Stomach smooth muscle (tissue), 2 donors: Measurements from ENCODE around the gene EPB41L4B.

ENCODE experiments used
- H3K27ac ChIP-seq: one replicate; pipeline ENCODE4 v1.7.0; 2013; ENCODE audit warnings: mild to moderate bottlenecking, low read length, inconsistent platforms
- H3K27me3 ChIP-seq, 2 donors: one replicate each; pipeline ENCODE4 v1.7.0; 2013; ENCODE audit warnings: low read length in 2 of 2; ENCODE audit not compliant: insufficient read depth in 2 of 2, control insufficient read depth in 1 of 2
- H3K36me3 ChIP-seq, 2 donors: one replicate each; pipeline ENCODE4 v1.7.0; 2013; ENCODE audit warnings: low read length in 2 of 2; ENCODE audit not compliant: control insufficient read depth in 2 of 2, insufficient read depth in 2 of 2
- H3K4me1 ChIP-seq: one replicate; pipeline ENCODE4 v1.7.0; 2013; ENCODE audit warnings: low read length; ENCODE audit not compliant: control insufficient read depth, insufficient read depth
- H3K4me3 ChIP-seq, 2 donors: one replicate each; pipeline ENCODE4 v1.7.0; 2013; ENCODE audit warnings: low read length in 2 of 2
- H3K9ac ChIP-seq, 2 donors: one replicate each; pipeline ENCODE4 v1.7.0; 2013; ENCODE audit warnings: low read length in 2 of 2, mild to moderate bottlenecking in 1 of 2
- H3K9me3 ChIP-seq, 2 donors: one replicate each; pipeline ENCODE4 v1.7.0; 2013; ENCODE audit warnings: low read length in 2 of 2; ENCODE audit not compliant: control insufficient read depth in 2 of 2
- donor health status: healthy.
- donor health status: Pancreatic carcinoma.

Gene EPB41L4B

DNA sequence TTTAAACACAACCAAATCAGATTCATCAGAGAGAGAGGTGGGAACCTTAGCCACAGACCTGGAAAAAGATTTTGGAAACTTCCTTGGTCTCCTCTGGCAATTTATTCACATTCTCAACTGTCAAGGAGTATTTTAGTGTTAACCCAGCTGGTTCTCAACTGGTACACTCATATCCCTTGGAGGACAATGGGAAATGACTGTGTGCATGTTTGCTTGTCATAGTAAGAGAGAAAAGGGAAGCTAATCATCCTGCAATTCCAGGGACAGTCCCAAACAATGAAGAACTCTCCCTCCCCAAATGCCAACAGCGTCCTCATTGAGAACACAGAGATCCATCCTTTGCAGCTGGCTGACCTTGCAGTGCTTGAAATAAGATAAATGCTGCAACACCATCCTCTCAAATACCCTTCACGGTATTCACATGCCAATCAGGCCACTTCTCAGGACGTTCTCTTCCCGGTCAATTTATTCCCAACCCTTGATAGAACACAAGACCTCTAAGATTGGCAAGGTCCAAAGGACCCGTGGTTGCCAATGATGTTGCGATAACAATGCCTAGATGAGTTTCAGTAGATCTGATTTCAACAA lies 75.5 kb downstream of the EPB41L4B start:
- Histone ChIP-seq H3K36me3 (no peaks in the 10 kb centered on the region), H3K27ac (no peak overlapping the region), H3K9ac (no peak overlapping the region), H3K4me3 (no peak overlapping the region), H3K9me3 (no peaks in the 10 kb centered on the region), H3K4me1 (peaks cover 3% of the 10 kb centered on the region), H3K27me3 (no peaks in the 10 kb centered on the region)

DNA sequence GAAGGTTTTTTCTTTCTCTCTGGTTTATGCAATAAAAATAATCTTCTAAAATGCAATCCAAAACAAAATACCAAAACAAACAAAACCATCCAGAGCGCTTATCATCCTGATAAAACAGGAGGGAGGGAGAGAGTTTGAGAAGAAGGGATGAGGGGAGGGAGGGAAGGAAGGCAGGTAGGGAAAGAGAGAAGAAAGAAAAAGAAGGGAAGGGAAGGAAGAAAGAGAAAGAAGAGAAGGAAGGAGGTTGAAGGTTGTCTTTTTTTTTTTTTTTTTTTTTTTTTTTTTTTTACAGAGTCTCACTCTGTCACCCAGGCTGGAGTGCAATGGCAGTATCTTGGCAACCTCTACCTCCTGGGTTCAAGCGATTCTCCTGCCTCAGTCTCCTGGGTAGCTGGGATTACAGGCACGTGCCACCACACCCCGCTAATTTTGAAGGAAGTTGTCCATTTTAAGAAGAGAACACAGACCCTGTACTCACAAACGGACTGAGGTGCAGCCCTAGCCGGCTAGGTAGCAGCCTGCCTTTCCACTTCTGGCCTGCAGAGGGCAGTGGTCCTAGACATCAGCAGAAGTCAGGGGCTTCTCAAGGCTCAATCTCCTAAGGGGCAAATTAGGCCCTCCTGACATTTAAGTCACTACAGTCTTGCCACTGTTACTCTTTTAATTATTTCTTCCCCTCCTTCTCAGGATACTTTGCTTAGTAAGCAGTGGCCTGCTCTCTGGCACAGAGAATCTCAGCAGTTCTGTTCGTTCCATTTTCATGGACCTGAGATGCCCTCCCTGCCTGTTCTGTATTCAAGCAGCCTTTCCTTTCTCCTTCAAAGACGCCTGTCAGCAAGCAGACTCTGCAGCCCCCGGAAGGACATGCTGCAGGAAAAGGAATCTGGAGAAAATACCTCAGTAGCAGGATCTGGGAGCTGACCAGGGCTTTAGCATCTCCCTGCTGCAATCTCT lies 76.4 kb downstream of the EPB41L4B start:
- Histone ChIP-seq H3K36me3 (no peaks in the 10 kb centered on the region), H3K9me3 (no peaks in the 10 kb centered on the region), H3K27ac (no peak overlapping the region), H3K4me3 (no peak overlapping the region), H3K9ac (no peak overlapping the region), H3K27me3 (no peaks in the 10 kb centered on the region), H3K4me1 (peaks cover 3% of the 10 kb centered on the region)

GRCh38 chr9:109242741-109243140 lies 78.1 kb downstream of the EPB41L4B start:
- H3K4me1 ChIP-seq = peaks cover 3% of the 10 kb centered on the region
- no peaks in the 10 kb centered on the region for H3K27me3 ChIP-seq
- no peak overlapping the region for H3K9ac ChIP-seq
- H3K27ac ChIP-seq = no peak overlapping the region
- no peaks in the 10 kb centered on the region for H3K9me3 ChIP-seq
- H3K4me3 ChIP-seq = no peak overlapping the region
- H3K36me3 ChIP-seq = no peaks in the 10 kb centered on the region

- H3K27ac ChIP-seq = no peak overlapping the region
- no peaks in the 10 kb centered on the region for H3K27me3 ChIP-seq
- no peak overlapping the region for H3K9ac ChIP-seq
- H3K4me3 ChIP-seq = no peak overlapping the region
- H3K9me3 ChIP-seq = no peaks in the 10 kb centered on the region
- H3K4me1 ChIP-seq = peaks cover 3% of the 10 kb centered on the region
- H3K36me3 ChIP-seq = no peaks in the 10 kb centered on the region
These were observed 78.8 kb downstream of the EPB41L4B start for GRCh38 chr9:109242014-109242413.

DNA sequence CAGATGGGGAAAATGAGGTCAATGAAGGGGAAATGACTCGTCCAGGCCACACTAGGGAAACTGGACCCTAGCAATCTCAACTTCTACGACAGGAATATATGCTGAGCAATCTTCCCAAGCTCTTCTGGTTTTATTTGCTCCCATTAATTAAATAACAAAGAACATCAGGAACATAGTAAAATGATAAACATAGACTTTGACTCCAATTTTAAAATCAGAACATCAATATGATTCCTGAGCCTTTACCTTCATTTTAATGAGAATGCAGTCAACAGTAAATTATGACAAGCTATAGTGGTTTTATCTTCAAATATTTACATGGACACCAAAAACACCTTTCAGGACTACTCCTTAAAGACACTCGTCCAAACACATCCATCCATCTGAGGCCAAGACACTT lies 79.7 kb downstream of the EPB41L4B start:
- Histone ChIP-seq H3K9ac (no peak overlapping the region), H3K27me3 (no peaks in the 10 kb centered on the region), H3K4me3 (no peak overlapping the region), H3K36me3 (no peaks in the 10 kb centered on the region), H3K9me3 (no peaks in the 10 kb centered on the region), H3K4me1 (peaks cover 5% of the 10 kb centered on the region), H3K27ac (no peak overlapping the region)

DNA sequence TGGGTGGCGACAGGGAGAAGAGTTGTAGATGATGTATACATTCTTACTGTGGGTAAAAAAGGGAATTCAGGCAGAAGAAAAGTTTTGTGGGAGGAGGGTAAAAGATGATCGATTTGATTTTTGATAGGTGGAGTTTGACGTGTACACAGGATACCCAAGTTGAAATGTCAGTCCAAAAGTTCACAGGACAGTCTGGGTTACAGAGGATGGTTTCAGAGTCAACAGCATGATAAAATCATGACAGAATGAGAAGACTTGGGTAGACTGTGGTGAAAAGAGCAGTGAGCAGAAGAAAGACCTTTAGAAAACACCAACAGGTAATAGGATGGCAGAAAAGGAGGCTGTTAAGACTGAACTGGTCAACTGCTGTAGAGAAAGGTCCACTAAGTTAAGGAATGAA lies 81.6 kb downstream of the EPB41L4B start:
- Histone ChIP-seq H3K27me3 (no peaks in the 10 kb centered on the region), H3K4me1 (peaks cover 5% of the 10 kb centered on the region)

DNA sequence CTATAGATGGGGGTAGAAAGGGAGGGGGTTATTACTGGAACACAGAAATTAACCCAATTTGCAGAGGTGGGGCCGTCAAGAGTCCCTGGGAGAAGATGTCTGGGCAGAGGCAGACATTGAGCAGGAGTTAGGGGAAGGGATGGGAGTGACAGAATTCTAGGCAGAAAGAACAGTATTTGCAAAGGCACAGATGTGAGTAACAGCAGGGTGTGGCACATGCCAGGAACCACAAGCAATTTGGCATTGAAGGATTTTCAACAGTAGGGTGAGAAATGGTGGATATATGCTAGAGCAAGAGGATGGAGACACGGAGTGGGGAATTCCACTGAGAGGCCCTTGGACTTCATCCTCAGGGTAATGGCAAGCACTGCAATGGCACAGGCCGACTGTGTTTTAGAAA lies 82.2 kb downstream of the EPB41L4B start:
- peaks cover 5% of the 10 kb centered on the region for H3K4me1 ChIP-seq
- H3K9me3 ChIP-seq = no peaks in the 10 kb centered on the region
- no peak overlapping the region for H3K27ac ChIP-seq
- H3K36me3 ChIP-seq = no peaks in the 10 kb centered on the region
- no peak overlapping the region for H3K4me3 ChIP-seq
- H3K27me3 ChIP-seq = no peaks in the 10 kb centered on the region
- H3K9ac ChIP-seq = no peak overlapping the region

More for the DNA sequence above, 81.6 kb downstream of the EPB41L4B start:
- Histone ChIP-seq H3K36me3 (no peaks in the 10 kb centered on the region), H3K27ac (no peak overlapping the region), H3K9ac (no peak overlapping the region), H3K4me3 (no peak overlapping the region), H3K9me3 (no peaks in the 10 kb centered on the region)

GRCh38 chr9:109238125-109238524 lies 82.7 kb downstream of the EPB41L4B start:
- Histone ChIP-seq H3K9me3 (no peaks in the 10 kb centered on the region), H3K4me1 (peaks cover 5% of the 10 kb centered on the region), H3K36me3 (no peaks in the 10 kb centered on the region), H3K4me3 (no peak overlapping the region), H3K27me3 (no peaks in the 10 kb centered on the region), H3K9ac (no peak overlapping the region), H3K27ac (no peak overlapping the region)

DNA sequence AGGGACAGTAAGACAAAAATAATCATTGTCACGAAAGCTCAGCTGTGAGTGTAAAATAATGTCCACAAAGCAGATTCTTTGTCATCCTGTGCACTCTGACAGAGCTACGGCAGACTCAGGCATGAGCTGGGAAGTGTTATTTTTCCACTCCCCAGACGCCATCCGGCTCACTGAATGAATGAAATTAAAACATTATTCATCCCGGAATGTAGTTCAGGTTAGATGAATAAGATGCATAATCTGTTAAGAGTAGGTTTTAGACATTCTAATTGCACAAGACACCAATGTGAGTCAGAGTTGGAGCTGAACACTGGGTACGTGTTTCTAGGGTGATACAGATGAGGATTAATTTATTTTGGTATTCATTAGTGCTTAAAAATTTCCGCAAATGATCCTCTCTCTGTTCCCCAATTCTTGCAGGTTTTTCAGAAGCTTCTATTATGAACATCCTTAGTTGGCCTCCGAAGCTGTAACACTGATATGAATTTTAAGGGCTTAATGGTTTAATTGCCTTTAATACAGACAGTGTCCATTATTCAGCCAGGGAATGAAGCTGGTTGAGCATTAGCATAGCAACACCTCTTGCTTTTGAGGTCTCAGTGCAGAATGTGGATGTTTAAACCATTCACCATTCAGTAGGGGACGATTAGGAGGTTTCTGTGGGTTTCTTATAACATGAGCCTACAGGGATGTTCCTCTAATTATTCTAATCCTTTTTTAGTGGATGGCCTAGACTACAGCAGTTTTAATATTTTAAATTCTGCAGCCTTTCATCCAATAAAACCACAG lies 88.2 kb downstream of the EPB41L4B start:
- H3K9me3 ChIP-seq = no peaks in the 10 kb centered on the region
- H3K27ac ChIP-seq = no peak overlapping the region
- H3K4me3 ChIP-seq = no peak overlapping the region
- no peak overlapping the region for H3K9ac ChIP-seq
- H3K4me1 ChIP-seq = peaks cover 2% of the 10 kb centered on the region
- H3K27me3 ChIP-seq = no peaks in the 10 kb centered on the region
- no peaks in the 10 kb centered on the region for H3K36me3 ChIP-seq

- Histone ChIP-seq H3K27me3 (no peaks in the 10 kb centered on the region), H3K9ac (no peak overlapping the region), H3K4me1 (peaks cover 2% of the 10 kb centered on the region), H3K36me3 (no peaks in the 10 kb centered on the region), H3K4me3 (no peak overlapping the region), H3K27ac (no peak overlapping the region), H3K9me3 (no peaks in the 10 kb centered on the region)
These were observed 89.3 kb downstream of the EPB41L4B start for GRCh38 chr9:109231593-109231992.
